ENCODE data around the gene MYO9B.

DNA sequence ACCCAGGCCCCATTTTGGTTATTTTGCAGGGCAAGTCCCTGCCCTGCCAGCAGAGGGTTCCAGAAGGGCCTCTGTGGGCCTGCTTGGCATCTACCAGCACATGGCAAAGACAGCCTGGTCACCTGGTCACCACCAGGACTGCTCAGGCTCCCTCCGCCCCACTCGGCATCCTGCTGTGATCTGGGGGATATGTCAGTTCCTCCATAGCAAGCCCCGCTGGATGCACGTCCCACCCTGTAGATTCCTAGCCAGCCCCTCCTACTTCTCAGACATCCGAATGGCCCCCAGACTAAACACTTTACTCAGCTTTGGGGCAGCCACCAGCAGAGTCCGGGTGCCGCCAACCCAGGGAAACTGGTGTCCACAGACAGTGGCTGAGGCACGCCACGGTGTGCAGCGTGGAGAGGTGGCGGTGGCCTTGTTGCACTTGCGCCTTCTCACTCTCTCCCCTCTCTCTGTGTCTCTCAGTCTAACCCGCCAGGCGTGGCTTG, 107.7 kb downstream of the MYO9B start:
- TF ChIP-seq, protein P1, sequence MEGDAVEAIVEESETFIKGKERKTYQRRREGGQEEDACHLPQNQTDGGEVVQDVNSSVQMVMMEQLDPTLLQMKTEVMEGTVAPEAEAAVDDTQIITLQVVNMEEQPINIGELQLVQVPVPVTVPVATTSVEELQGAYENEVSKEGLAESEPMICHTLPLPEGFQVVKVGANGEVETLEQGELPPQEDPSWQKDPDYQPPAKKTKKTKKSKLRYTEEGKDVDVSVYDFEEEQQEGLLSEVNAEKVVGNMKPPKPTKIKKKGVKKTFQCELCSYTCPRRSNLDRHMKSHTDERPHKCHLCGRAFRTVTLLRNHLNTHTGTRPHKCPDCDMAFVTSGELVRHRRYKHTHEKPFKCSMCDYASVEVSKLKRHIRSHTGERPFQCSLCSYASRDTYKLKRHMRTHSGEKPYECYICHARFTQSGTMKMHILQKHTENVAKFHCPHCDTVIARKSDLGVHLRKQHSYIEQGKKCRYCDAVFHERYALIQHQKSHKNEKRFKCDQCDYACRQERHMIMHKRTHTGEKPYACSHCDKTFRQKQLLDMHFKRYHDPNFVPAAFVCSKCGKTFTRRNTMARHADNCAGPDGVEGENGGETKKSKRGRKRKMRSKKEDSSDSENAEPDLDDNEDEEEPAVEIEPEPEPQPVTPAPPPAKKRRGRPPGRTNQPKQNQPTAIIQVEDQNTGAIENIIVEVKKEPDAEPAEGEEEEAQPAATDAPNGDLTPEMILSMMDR (IDR thresholded peaks at IDR 0.05; ENCODE audit: borderline replicate concordance, extremely low read depth, low read length, poor library complexity, severe bottlenecking), result no peak
- TF ChIP-seq EZH2 (IDR thresholded peaks at IDR 0.05; ENCODE audit: borderline replicate concordance, low read depth, low read length, severe bottlenecking), result no peak

Data from DND-41 (cell line).